Gastroesophageal sphincter (tissue), 4 donors: ENCODE data around the gene VPS37D. TPM values are rescaled to one million over a fixed set of nuclear protein-coding genes. Genes with fewer than 3 reads are reported as not detected.

ENCODE experiments used
- ATAC-seq: fragments of 150-250 bp; one replicate; pipeline ENCODE4 v1.9.1; 2016; ENCODE audit warnings: mild to moderate bottlenecking, moderate library complexity
- H3K27ac ChIP-seq, 4 donors: fragments of 200-600 bp; sonication (generic) in 3 of 4; 1 replicate in 3 of 4; 2 replicates in 1 of 4; pipeline ENCODE4 v1.5.1; 2016 to 2019
- H3K27me3 ChIP-seq: fragments of 200-600 bp; sonication (generic); one replicate; pipeline ENCODE4 v1.5.1; 2019
- H3K36me3 ChIP-seq, 2 donors: fragments of 200-600 bp; sonication (generic); one replicate each; pipeline ENCODE4 v1.5.1; 2019; ENCODE audit warnings: control low read depth in 1 of 2
- H3K4me1 ChIP-seq, 3 donors: fragments of 200-600 bp; sonication (generic); 1 replicate in 2 of 3; 2 replicates in 1 of 3; pipeline ENCODE4 v1.5.1; 2016 to 2019; ENCODE audit warnings: control low read depth in 2 of 3
- H3K4me3 ChIP-seq, 2 donors: fragments of 200-600 bp; sonication (generic); one replicate each; pipeline ENCODE4 v1.5.1; 2019; ENCODE audit warnings: mild to moderate bottlenecking in 1 of 2, moderate library complexity in 1 of 2
- H3K9me3 ChIP-seq, 3 donors: fragments of 200-600 bp; sonication (generic); one replicate each; pipeline ENCODE4 v1.5.1; 2017 to 2019; ENCODE audit warnings: control low read depth in 2 of 3
- EP300 ChIP-seq: sonication (generic); formaldehyde crosslinking; IDR thresholded peaks from one replicate; pipeline ENCODE4 v1.6.1; 2017; ENCODE audit warnings: antibody characterized with exemption, mild to moderate bottlenecking
- POLR2A ChIP-seq, 2 donors: fragments of 450-650 bp; IDR thresholded peaks; one replicate each; pipeline ENCODE4 v1.6.1; 2017; ENCODE audit warnings: antibody characterized with exemption in 2 of 2, mild to moderate bottlenecking in 2 of 2, moderate library complexity in 1 of 2
- POLR2AphosphoS5 ChIP-seq: sonication (generic); formaldehyde crosslinking; IDR thresholded peaks from one replicate; pipeline ENCODE4 v1.6.1; 2017; ENCODE audit warnings: antibody characterized with exemption
- WGBS, 2 donors: methylation state at CpG; one replicate each; pipeline ENCODE4 v1.1.5; 2018; ENCODE audit warnings: low coverage in 1 of 2; 5-methylcytosine and 5-hydroxymethylcytosine counted together
- total RNA-seq, 4 donors: library from RNA; depleted of rRNA; stranded (reverse); fragments of >200 nt; gene quantifications; one replicate each; pipeline ENCODE4 v1.1.0, GENCODE V29; 2016
- TF ChIP-seq, protein P1 (sequence below), 4 experiments: fragments of 200-600 bp in 2 of 4; fragments of 450-650 bp in 2 of 4; sonication (generic) in 1 of 4; IDR thresholded peaks; one replicate each; pipeline ENCODE4 v1.5.1; 2017 to 2019; ENCODE audit warnings: antibody characterized with exemption in 4 of 4, mild to moderate bottlenecking in 2 of 4, moderate library complexity in 2 of 4

The VPS37D gene
- total RNA-seq, 4 donors from 2014 or later: 2.6 to 7.0 (median 3.2) TPM

DNA sequence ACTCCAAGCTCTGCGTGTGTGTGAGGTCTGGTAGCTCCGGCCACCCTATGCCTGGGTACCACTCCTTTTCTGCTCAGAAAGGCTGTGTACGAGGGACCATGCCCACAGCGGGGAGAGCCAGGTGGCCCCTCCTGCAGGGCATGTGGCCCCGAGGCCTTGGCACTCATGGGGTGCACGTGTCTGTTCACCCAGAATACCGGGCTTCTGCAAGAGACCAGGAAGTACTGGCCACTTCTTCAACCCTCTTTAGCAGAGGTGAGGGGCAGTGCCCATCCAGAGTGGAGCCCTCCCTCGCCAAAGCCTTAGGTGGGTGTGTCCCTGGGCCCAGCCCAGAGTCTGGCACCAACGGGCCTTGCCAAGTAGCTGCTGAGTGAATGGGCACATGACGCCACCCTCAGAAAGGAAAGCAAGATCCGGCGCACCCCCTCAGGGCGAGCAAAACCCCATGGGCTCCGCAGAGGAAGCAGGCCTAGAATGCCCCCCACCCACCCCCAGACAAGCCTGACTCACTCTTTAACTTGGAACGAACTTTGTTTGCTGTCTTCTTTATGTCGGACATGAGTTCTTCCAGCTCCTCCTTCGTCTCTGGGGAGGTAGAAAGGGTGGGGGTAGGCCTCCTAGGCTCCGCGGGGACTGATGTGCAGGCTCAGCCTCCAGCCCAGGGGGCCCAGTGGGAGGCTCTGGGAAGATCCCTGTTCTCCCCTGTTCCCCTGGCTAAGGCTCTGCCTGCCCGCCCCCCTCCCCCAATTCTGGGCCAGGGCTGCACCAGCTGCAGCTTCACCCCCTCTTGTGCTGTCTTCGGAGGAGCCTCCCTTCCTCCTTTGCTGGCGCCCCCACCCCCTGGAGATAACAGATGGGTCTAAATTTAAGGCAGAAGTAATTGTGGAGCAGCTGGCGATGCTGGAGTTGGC is 37.3 kb downstream of the VPS37D start:
- WGBS, 2 donors: 85 to 97% methylated on average over 4 to 7 of the region's 23 CpGs
- TF ChIP-seq EP300 (no peak), POLR2A (IDR thresholded peaks at IDR 0.05) (no peak), POLR2AphosphoS5 (no peak)
- TF ChIP-seq, protein P1, sequence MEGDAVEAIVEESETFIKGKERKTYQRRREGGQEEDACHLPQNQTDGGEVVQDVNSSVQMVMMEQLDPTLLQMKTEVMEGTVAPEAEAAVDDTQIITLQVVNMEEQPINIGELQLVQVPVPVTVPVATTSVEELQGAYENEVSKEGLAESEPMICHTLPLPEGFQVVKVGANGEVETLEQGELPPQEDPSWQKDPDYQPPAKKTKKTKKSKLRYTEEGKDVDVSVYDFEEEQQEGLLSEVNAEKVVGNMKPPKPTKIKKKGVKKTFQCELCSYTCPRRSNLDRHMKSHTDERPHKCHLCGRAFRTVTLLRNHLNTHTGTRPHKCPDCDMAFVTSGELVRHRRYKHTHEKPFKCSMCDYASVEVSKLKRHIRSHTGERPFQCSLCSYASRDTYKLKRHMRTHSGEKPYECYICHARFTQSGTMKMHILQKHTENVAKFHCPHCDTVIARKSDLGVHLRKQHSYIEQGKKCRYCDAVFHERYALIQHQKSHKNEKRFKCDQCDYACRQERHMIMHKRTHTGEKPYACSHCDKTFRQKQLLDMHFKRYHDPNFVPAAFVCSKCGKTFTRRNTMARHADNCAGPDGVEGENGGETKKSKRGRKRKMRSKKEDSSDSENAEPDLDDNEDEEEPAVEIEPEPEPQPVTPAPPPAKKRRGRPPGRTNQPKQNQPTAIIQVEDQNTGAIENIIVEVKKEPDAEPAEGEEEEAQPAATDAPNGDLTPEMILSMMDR (IDR thresholded peaks at IDR 0.05): no peak
- Histone ChIP-seq H3K9me3 (no peaks in the 10 kb centered on the region), H3K4me3 (no peak overlapping the region), H3K4me1 (peaks cover 0 to 22% (median 7%) of the 10 kb centered on the region in 3 donors), H3K27ac (no peak overlapping the region), H3K27me3 (no peaks in the 10 kb centered on the region), H3K36me3 (peaks cover 0 to 74% of the 10 kb centered on the region in 2 donors)
- no peak for ATAC-seq

DNA sequence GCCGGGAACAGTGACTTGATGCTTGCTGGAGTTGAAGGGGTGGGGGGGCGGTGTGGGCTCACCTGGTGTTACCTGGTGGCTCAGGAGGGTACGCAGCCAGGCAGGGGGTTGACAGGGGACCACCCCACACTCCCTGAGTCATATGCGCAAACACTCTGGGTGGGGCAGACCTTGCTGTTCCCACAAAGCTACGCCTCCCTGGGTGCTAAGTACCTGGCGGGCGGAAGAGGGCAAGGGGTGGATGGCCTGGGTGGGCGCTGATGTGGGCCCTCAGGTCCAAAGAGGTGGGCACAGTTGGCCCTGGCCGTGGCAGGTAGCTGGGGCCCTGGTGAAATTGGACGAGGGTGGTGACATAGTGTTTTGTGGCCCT is 37.9 kb downstream of the VPS37D start:
- WGBS, 2 donors: 100% methylated on average over 1 of the region's 10 CpGs; no CpG with 5 or more reads in 1 of the 2 donors
- no peak overlapping the region for H3K4me3 ChIP-seq
- H3K4me1 ChIP-seq: peaks cover 0 to 22% (median 7%) of the 10 kb centered on the region in 3 donors
- no peaks in the 10 kb centered on the region for H3K27me3 ChIP-seq
- peaks cover 0 to 68% of the 10 kb centered on the region in 2 donors for H3K36me3 ChIP-seq
- no peak for TF ChIP-seq EP300
- TF ChIP-seq POLR2A (IDR thresholded peaks at IDR 0.05): no peak
- no peak for TF ChIP-seq POLR2AphosphoS5
- TF ChIP-seq, protein P1 (IDR thresholded peaks at IDR 0.05): no peak
- no peak overlapping the region for H3K27ac ChIP-seq
- H3K9me3 ChIP-seq: no peaks in the 10 kb centered on the region
- no peak for ATAC-seq

DNA sequence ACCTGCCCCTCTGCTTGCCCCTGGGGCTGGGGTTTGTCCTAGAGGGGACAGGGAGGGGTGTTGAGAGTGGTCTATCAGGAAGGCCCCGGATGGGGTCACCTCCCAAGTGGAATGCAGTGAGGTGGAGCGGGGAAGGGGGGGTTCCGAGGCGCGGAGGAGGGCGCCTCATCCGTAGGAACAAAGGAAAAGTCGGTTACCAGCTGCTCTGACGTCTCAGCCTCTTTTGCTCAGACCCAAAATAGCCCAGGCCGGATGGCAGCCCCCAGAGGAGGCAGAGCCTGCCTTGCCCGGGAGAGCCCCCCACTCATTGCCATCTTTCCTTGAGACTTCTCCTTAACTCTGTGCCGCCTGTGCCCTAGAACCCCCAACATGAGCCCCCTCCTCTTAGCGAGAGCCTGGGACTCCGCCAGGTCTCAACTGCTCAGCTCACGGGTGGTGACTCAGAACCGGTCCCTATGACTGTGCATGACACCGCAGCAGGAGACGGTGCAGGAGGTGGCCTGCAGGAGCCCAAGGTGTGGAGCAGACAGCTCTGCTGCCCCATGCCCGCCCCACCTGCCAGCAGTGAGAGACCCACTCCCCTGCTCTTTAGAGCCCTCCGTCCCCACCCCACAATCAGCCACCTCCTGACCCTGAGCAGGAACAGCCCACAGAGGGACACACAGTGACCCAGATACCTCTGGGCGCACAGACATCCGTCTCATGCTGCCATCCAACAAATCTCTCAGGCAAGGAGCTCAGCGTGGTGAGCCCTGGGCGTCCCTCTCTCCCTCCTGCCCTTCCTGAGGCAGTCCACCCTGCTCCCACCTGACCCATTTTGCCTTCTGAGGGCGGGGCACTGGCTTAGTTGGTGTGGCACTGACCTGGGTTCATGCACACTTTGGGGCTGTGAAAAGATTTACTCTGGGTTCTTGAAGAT is 38.8 kb downstream of the VPS37D start:
- no peak for ATAC-seq
- TF ChIP-seq POLR2AphosphoS5 (no peak), POLR2A (IDR thresholded peaks at IDR 0.05) (no peak), EP300 (no peak)
- TF ChIP-seq, protein P1 (IDR thresholded peaks at IDR 0.05): no peak
- no peak overlapping the region for H3K27ac ChIP-seq
- peaks cover 0 to 60% of the 10 kb centered on the region in 2 donors for H3K36me3 ChIP-seq
- peaks cover 0 to 25% (median 7%) of the 10 kb centered on the region in 3 donors for H3K4me1 ChIP-seq
- H3K4me3 ChIP-seq: no peak overlapping the region
- 74% methylated on average over 4 of the region's 25 CpGs; no CpG with 5 or more reads in 1 of the 2 donors for WGBS, 2 donors
- H3K9me3 ChIP-seq: no peaks in the 10 kb centered on the region
- H3K27me3 ChIP-seq: no peaks in the 10 kb centered on the region

DNA sequence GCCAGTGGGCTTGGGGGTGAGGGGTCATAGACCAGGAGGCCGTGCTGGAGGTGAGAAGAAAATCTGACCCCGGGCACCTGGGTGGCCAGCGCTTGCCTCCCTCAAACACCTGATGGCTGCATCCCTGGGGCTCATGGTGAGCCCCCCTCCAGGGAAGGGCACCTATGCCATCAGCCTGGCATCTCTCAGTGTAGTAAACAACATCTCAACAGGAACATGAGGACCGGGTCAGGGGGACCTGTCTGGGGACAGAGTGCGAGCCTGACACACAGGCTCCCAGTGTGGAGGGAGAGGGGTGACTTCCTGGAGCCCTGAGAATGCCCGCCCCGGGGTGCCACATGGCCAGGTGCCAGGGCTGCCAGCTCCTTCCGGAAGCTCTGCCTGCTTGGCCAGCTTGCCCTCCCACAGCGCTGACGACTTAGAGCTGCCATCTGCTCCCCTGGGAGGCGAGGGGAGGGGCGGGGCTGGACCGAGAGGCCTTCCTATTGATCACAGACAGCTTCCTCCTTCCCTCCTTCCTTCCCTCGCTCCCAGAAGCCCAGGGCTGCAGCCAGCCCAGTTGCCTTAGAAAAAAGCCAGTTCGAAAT is 39.5 kb downstream of the VPS37D start:
- WGBS, 2 donors: no CpG with 5 or more reads among the region's 15 CpGs
- H3K27me3 ChIP-seq: no peaks in the 10 kb centered on the region
- no peaks in the 10 kb centered on the region for H3K9me3 ChIP-seq
- peaks cover 0 to 31% (median 7%) of the 10 kb centered on the region in 3 donors for H3K4me1 ChIP-seq
- TF ChIP-seq POLR2AphosphoS5 (no peak), POLR2A (IDR thresholded peaks at IDR 0.05) (no peak), EP300 (no peak)
- TF ChIP-seq, protein P1 (IDR thresholded peaks at IDR 0.05): no peak
- peaks cover 0 to 53% of the 10 kb centered on the region in 2 donors for H3K36me3 ChIP-seq
- peak; percentile 22 for ATAC-seq
- no peak overlapping the region for H3K27ac ChIP-seq
- no peak overlapping the region for H3K4me3 ChIP-seq
